DMS153 (cell line): ENCODE results near the gene NDUFAF7.
"Not testable (repeated sequence)": the region's sequence is repeated elsewhere in the genome, so short reads cannot be mapped to it uniquely, and the experiment has no call there.

ENCODE experiments used
- DNase-seq: peaks from one replicate; lab custom pipeline; 2025; lab: John Stamatoyannopoulos, UW

NDUFAF7 gene

GRCh38 chr2:37231241-37232130 is at the start of gene NDUFAF7, which contains the start of gene CEBPZ:
Gene NDUFAF7, plus strand, starts transcription at chr2:37231658. Its CDS starts 48 bp downstream, at chr2:37231706.
Gene CEBPZ, minus strand, starts transcription at chr2:37231596. Its CDS starts 29 bp downstream, at chr2:37231567.
- peak; percentile 80 for DNase-seq

GRCh38 chr2:37181726-37182684 is 49.5 kb upstream of the NDUFAF7 start:
- DNase-seq, result no peak

- no peak for DNase-seq
Measured at GRCh38 chr2:37188570-37188969, 42.9 kb upstream of the NDUFAF7 start, which contains the start of gene SULT6B1. Gene SULT6B1, minus strand, starts transcription at chr2:37188670. Its CDS starts 30 bp downstream, at chr2:37188640.

GRCh38 chr2:37189452-37190153 is 41.9 kb upstream of the NDUFAF7 start:
- DNase-seq, result no peak

GRCh38 chr2:37190290-37190689 is 41.2 kb upstream of the NDUFAF7 start:
- DNase-seq, result no peak

- no peak for DNase-seq
Measured at GRCh38 chr2:37191253-37191652, 40.2 kb upstream of the NDUFAF7 start.

GRCh38 chr2:37191747-37192146 is 39.7 kb upstream of the NDUFAF7 start:
- no peak for DNase-seq

GRCh38 chr2:37192551-37192950 is 38.9 kb upstream of the NDUFAF7 start:
- no peak for DNase-seq

GRCh38 chr2:37195862-37196319 is 35.6 kb upstream of the NDUFAF7 start:
- not testable (repeated sequence) for DNase-seq

GRCh38 chr2:37196320-37197195 is 34.9 kb upstream of the NDUFAF7 start, which contains the start of gene CEBPZOS:
Gene CEBPZOS, plus strand, starts transcription at chr2:37196496. Its CDS starts 3,209 bp downstream, at chr2:37199705.
- peak; percentile 63 for DNase-seq

GRCh38 chr2:37198681-37199065 is 32.8 kb upstream of the NDUFAF7 start:
- DNase-seq, result no peak

- DNase-seq, result no peak
Measured at GRCh38 chr2:37201208-37201607, 30.2 kb upstream of the NDUFAF7 start.

GRCh38 chr2:37201766-37202165 is 29.7 kb upstream of the NDUFAF7 start:
- DNase-seq, result no peak

GRCh38 chr2:37203708-37204107 is 27.8 kb upstream of the NDUFAF7 start:
- DNase-seq, result no peak

- not testable (repeated sequence) for DNase-seq
Measured at GRCh38 chr2:37205071-37205661, 26.3 kb upstream of the NDUFAF7 start.

- DNase-seq, result no peak
Measured at GRCh38 chr2:37205689-37206341, 25.6 kb upstream of the NDUFAF7 start.

GRCh38 chr2:37206760-37207159 is 24.7 kb upstream of the NDUFAF7 start:
- not testable (repeated sequence) for DNase-seq

- no peak for DNase-seq
Measured at GRCh38 chr2:37211212-37211611, 20.2 kb upstream of the NDUFAF7 start.

- DNase-seq, result no peak
Measured at GRCh38 chr2:37211939-37212338, 19.5 kb upstream of the NDUFAF7 start.

- no peak for DNase-seq
Measured at GRCh38 chr2:37215250-37215649, 16.2 kb upstream of the NDUFAF7 start.
